ENCODE results near the gene VGLL4.

The VGLL4 gene

GRCh38 chr3:11553436-11554235, 90.1 kb downstream of the VGLL4 start:
- TF ChIP-seq REST (IDR thresholded peaks at IDR 0.05; ENCODE audit: low read depth) (no peak), CREB1 (IDR thresholded peaks at IDR 0.05; ENCODE audit: low read depth) (no peak), TCF12 (IDR thresholded peaks at IDR 0.05; ENCODE audit: low read depth) (no peak), MAX (IDR thresholded peaks at IDR 0.05) (no peak), NFIC (IDR thresholded peaks at IDR 0.05) (no peak), RAD21 (IDR thresholded peaks at IDR 0.05; ENCODE audit: low read depth) (no peak), EGR1 (IDR thresholded peaks at IDR 0.05) (no peak), TAF1 (IDR thresholded peaks at IDR 0.05; ENCODE audit: low read depth) (no peak), TEAD4 (IDR thresholded peaks at IDR 0.05) (no peak), USF1 (IDR thresholded peaks at IDR 0.05) (no peak), CEBPB (IDR thresholded peaks at IDR 0.05) (no peak), YY1 (IDR thresholded peaks at IDR 0.05; ENCODE audit: low read depth) (no peak), EP300 (IDR thresholded peaks at IDR 0.05; ENCODE audit: borderline replicate concordance) (no peak), FOXM1 (IDR thresholded peaks at IDR 0.05; ENCODE audit: borderline replicate concordance, low read depth) (no peak), ZBTB7A (IDR thresholded peaks at IDR 0.05; ENCODE audit: low read depth) (no peak)

GRCh38 chr3:11552289-11553264, 91.1 kb downstream of the VGLL4 start:
- TF ChIP-seq NFIC (IDR thresholded peaks at IDR 0.05) (no peak), YY1 (IDR thresholded peaks at IDR 0.05; ENCODE audit: low read depth) (no peak), TAF1 (IDR thresholded peaks at IDR 0.05; ENCODE audit: low read depth) (no peak), CEBPB (IDR thresholded peaks at IDR 0.05) (no peak), MAX (IDR thresholded peaks at IDR 0.05) (no peak), FOXM1 (IDR thresholded peaks at IDR 0.05; ENCODE audit: borderline replicate concordance, low read depth) (no peak)

- TF ChIP-seq YY1 (IDR thresholded peaks at IDR 0.05; ENCODE audit: low read depth) = no peak
- no peak for TF ChIP-seq REST (IDR thresholded peaks at IDR 0.05; ENCODE audit: low read depth)
- TF ChIP-seq NFIC (IDR thresholded peaks at IDR 0.05) = no peak
- no peak for TF ChIP-seq USF1 (IDR thresholded peaks at IDR 0.05)
- no peak for TF ChIP-seq TCF12 (IDR thresholded peaks at IDR 0.05; ENCODE audit: low read depth)
- no peak for TF ChIP-seq EP300 (IDR thresholded peaks at IDR 0.05; ENCODE audit: borderline replicate concordance)
- no peak for TF ChIP-seq TEAD4 (IDR thresholded peaks at IDR 0.05)
- TF ChIP-seq FOXM1 (IDR thresholded peaks at IDR 0.05; ENCODE audit: borderline replicate concordance, low read depth) = no peak
- no peak for TF ChIP-seq ZBTB7A (IDR thresholded peaks at IDR 0.05; ENCODE audit: low read depth)
- TF ChIP-seq EGR1 (IDR thresholded peaks at IDR 0.05) = no peak
- TF ChIP-seq MAX (IDR thresholded peaks at IDR 0.05) = no peak
- TF ChIP-seq CREB1 (IDR thresholded peaks at IDR 0.05; ENCODE audit: low read depth) = no peak
- TF ChIP-seq RAD21 (IDR thresholded peaks at IDR 0.05; ENCODE audit: low read depth) = no peak
- no peak for TF ChIP-seq CEBPB (IDR thresholded peaks at IDR 0.05)
- no peak for TF ChIP-seq TAF1 (IDR thresholded peaks at IDR 0.05; ENCODE audit: low read depth)
Measured at GRCh38 chr3:11551036-11551435, 92.7 kb downstream of the VGLL4 start.

- TF ChIP-seq EGR1 (IDR thresholded peaks at IDR 0.05) = no peak
- 0 out of 2 replicates have a peak, but pooled peaks have one; percentile 19 for TF ChIP-seq MAX (IDR thresholded peaks at IDR 0.05)
Measured at GRCh38 chr3:11549580-11550140, 94.1 kb downstream of the VGLL4 start.

Data from Ishikawa (cell line).